MV-4-11 (cell line): ENCODE results near the gene CIDEA.

Experiments
- DNase-seq: peaks from one replicate; lab custom pipeline; 2025; lab: John Stamatoyannopoulos, UW

Gene CIDEA

GRCh38 chr18:12274793-12275192 lies 20.6 kb downstream of the CIDEA start:
- no peak for DNase-seq

DNA sequence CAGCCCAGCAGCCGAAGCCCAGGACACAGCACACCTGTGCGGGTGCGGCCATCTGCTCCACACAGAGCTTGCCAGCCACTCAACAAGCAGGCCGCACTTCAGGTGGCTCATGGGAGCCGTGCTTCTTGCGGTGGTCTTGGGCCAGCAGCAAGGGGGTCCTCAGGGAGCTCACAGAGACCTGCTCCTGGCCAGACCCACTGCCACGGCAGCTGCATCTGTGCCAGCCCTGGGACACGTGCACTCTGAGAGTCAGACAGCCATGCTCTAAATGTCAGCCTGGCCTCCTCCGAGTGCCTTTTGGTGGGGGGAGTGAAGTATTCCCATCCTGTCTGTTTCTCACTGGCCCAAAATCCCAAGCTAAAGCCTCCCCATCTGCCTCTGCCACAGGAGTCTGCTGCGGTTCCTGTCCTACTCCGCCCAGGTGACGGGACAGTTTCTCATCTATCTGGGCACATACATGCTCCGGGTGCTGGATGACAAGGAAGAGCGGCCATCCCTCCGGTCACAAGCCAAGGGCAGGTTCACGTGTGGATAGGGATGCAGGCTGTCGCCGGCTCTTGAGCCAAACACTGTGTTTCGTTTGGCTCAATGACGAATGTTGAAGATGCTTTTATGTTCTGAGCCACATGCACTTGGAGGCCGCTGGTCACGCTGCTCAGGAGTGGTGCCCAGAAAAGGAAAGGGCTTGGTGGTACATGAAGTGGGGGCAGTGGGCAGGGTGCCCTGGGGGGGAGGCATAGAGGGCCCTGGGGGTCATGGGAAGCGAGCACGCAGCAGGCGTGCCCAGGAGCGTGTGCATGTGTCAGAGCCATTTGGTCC lies 22.8 kb downstream of the CIDEA start:
- no peak for DNase-seq

DNA sequence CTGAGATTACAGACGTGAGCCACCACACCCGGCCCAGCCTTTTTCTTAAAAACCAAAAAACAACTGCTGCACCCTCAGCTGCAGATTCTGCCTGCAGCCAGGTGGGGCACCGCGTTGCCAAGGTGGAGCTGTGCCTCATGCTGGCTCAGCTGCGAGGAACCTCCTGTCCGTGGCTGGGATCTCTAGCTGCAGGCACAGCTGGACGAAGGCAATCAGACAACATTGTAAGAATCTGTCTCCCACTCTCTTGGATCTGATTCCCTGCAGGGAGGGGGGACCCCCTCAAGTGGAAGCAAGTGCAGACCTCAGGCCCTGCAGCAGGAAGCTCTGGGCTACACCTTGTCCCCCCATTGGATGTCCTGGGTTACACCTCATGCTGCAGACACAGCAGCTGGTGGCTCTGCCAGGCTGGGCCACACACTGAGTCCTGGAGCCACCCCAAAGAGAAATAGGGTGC lies 24.1 kb downstream of the CIDEA start:
- DNase-seq, result no peak

- no peak for DNase-seq
These were observed 24.9 kb downstream of the CIDEA start for GRCh38 chr18:12278741-12279682.

- DNase-seq, result no peak
These were observed 25.8 kb downstream of the CIDEA start for GRCh38 chr18:12279781-12280531.

DNA sequence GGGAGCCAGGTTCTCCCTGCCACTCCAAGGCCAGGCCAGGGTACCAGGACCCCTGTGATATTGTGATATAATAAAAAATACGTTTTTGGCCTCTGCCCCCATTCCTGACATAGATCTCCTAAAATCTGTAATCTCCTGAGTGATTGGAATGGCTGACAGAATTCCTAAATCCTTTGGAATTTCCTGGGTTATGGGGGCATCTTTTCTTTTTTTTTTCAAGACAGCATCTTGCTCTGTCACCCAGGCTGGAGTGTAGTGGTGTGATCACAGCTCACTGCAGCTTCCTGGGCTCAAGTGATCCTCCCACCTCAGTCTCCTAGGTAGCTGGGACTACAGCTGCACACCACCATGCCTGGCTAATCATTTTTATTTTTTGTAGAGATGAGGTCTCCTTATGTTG lies 27.7 kb downstream of the CIDEA start:
- no peak for DNase-seq

- DNase-seq, result no peak
These were observed 28.4 kb downstream of the CIDEA start for GRCh38 chr18:12282442-12283039.

DNA sequence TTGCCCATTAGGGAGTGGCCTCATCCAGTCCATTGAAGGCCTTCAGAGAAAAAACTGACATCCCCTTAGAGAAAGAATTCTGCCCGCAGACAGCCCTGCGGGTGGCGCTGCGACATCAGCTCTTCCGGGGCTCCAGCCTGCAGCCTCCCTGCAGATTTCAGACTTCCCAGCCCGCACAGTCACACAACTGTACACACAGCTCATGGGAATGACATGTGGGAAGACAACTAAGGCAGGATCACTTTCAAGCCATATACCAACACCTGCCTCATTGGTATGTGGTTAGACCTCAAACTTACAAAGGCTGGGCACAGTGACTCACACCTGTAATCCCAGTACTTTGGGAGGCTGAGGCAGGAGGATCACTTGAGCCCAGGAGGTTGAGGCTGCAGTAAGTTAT lies 29.1 kb downstream of the CIDEA start:
- DNase-seq, result no peak

DNA sequence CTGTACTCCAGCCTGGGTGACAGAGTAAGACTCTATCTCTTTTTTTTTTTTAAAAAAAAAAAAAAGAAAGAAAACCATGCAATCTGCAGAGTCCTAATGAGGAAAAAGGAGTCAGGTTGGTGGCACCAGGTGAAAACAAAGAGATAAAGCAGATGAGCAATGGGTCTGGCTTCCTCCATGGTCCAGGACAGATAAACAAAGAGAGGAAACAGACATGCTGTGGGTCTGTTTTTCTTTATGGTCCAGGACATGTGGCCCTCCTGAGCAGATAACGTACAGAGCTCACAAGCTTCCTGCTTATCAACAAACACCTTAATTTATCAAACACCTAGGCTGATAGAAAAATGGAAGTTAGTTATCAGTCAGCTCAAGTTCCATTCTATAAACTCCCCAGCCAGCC lies 29.5 kb downstream of the CIDEA start:
- no peak for DNase-seq

DNA sequence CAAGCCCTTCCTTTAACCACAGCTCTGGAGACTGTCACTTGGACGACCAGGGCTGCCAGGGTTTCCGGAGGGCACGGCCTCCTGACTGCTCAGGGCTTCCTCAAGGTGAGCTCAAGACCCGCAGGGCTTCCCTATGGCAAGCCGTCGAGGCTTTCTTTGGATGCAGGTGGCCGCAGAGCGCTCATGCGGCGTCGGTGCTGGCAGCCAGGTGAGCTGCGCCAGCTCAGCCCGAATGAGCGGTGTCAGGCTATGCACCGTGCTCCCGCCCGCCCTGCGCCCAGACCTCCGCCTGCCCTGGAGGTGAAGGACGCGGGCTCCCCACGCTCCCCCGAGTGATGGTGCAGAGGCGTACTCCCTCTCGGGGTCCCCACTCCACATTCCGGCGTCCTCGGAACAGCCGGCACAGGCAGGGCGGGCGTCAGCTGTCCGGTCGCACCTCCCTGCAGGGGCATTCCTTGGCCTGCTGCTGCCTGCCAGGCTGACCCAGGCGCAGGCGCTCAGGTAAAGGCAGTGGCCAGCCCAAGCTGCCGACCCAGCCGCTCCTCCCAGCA lies 33.0 kb downstream of the CIDEA start:
- DNase-seq, result no peak

DNA sequence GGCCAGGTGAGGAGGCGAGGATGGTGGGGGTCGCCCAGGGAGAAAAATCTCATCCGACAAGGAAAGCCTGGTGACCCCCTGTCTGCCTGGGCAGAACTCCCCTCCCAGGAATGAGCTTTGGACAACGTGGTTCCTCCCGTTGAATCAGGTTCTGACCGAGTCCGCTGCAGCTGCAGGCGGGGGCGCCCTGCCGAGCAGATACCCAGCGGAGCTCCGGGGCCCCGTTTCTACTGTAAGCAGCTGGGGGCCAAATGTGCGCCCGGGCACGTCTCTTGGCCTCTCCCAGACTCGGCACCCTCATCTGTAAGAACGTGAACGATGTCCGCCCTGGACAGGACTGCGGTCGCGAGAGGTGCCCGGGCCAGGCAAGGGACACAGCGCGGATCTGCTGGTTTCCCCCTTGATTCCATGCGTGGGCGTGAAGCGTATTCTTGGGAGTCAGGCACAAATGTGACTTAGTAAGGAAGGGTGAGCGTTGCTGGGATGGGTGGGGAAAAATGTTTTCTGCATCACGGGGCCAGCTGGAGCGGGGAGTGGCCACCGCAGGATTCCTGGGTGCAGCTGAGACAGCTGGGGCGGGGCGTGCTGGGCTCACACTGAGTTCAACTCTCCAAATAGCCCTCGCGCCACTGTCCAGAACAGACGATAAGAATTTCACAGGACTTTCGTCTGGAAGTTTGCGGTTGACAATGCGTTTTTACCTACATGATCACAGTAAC lies 33.7 kb downstream of the CIDEA start:
- no peak for DNase-seq

- no peak for DNase-seq
These were observed 34.2 kb downstream of the CIDEA start for GRCh38 chr18:12288403-12288755.

GRCh38 chr18:12290086-12290485 lies 35.9 kb downstream of the CIDEA start:
- peak; percentile 10 for DNase-seq

- no peak for DNase-seq
These were observed 37.0 kb downstream of the CIDEA start for GRCh38 chr18:12291161-12291560.

DNA sequence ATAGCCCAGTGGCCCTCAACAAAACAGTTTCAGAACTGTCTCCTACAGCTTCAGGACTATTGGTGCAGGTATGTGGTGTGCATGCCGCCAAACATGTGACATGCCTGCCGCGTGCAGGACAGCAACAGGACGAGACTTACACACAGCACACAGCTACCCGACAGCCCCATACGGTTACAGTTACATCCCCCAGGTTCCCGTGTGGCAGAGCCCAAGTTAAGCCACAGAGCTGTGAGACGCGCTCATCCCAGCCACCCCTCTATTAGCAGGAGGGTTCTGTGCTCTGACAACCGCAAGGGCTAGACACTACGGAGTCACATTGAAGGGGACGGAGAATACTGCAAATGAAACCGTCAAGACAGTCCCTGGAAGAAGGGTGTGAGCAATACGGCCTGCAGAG lies 37.5 kb downstream of the CIDEA start:
- DNase-seq, result no peak

- no peak for DNase-seq
These were observed 39.7 kb downstream of the CIDEA start for GRCh38 chr18:12293831-12294230.

- no peak for DNase-seq
These were observed 41.4 kb downstream of the CIDEA start for GRCh38 chr18:12295389-12296086.

DNA sequence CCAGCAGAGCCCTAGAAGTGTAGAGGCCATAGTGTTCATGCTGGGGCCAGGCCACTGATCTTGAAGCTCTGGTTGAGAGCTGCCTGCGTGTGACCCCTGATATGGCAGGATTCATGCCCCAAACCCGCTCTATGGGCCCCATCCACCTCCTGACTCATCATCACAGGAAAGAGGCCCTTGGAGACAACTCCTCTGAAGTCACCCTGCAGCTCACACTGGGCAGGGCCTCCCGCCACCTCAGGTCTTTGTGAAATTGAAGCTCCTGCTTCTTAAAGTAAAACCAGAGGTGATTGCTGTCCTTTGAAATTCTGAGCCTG lies 41.9 kb downstream of the CIDEA start:
- peak; percentile 16 for DNase-seq

- DNase-seq, result no peak
These were observed 42.3 kb downstream of the CIDEA start for GRCh38 chr18:12296457-12296856.

DNA sequence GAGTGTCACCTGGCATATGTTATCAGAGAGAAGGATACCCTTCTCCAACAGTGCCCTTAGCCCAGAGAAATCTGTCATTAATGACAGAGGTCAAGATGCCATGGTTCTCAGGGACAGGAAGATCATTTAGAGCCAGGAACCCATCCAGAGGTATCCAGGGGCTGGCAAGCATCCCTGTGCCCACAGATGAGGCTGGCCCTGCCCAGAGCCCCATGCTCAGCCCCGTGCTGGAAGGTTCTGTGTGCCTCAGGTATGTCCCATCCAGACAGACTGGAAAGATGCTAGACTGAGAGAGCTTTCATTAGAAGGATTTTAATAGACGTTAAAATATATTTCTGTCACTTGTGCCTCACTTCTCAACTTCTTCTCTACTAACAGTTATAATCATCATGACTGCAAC lies 45.7 kb downstream of the CIDEA start:
- no peak for DNase-seq
